ENCODE measurements around the gene CDK11A. TPM values are rescaled to one million over a fixed set of nuclear protein-coding genes. Genes with fewer than 3 reads are reported as not detected.
A peak's percentile ranks its signal among the peaks of the same experiment; 100 is the strongest.
"Not testable (repeated sequence)": the region's sequence is repeated elsewhere in the genome, so short reads cannot be mapped to it uniquely, and the experiment has no call there.

CDK11A gene
- total RNA-seq, 4 donors from 2014 or later, result 36.1 to 71.1 (median 54.6) TPM

DNA sequence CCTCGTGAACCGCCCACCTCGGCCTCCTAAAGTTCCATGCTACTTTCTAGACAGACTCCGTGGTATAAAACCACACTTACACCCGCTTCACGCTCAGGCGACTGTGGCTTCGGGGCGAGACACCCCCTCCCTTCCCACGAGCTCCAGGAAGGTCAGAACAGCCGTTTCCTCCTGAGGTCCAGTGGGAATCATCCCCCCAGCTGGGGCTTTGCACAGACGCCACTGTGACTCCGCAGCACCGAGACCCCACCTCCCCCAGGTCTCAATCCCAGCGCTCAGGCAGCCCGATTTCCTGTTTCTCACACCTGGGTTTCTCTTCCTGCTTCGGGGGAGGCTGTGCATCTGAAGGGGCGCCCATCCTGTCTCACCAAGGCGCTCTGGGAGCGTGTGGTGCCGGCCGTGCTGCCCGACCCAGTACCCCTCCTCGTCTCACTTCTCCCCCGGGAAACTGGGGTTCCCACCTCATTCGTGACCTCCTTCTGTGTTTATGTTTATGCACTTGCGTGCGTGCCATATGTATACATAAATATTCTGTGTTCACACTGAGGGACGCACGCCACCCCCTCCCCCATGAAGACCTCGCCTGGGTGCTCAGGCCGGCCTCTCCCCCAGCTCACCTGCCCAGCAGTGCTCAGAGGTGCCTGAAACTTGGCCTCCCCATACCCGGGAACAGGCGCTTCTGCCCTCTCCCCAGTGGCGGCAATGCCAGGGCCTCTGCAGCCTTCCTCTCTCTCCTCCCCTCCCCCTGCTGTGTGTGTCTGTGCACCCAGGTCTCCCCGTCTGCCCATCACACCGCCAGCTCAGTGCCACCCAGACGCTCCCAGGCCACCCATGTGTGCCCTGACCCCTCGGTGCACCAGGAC is 46.2 kb downstream of the CDK11A start:
- DNase-seq (ENCODE audit: low spot score in 2 of 2), result peak in 1 of 2 donors; percentile 11
- WGBS, 2 donors, result 76% methylated on average over 39 of the region's 39 CpGs
- H3K27ac ChIP-seq, result peak overlapping the region in 1 of 4 donors; percentile 62

DNA sequence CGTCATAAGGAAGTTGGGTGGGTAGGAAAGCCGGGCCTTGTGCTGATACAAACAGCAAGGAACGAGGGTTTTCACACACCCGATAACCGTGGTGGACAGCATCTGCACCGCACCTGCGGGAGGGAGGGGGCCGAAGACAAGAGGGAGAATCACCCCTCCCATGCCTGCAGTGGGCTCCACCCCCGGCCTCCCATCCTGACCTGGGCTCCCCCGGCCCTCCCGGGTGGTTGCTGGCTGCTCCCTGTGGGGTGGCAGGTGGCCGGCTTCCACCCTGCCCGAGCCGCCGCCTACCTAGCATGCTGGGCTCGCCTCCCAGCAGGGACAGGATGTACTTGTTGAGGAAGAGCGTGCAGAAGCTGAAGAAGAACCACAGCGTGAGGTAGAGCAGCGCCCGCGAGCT is 48.1 kb downstream of the CDK11A start:
- H3K27me3 ChIP-seq; DNase-seq (ENCODE audit: low spot score in 2 of 2); H3K4me3 ChIP-seq; H3K9me3 ChIP-seq; H3K27ac ChIP-seq: not testable (repeated sequence)
- Histone ChIP-seq H3K4me1 (peaks cover 0 to 19% (median 9%) of the 10 kb centered on the region in 4 donors), H3K36me3 (peaks cover 0 to 31% (median 0%) of the 10 kb centered on the region in 3 donors)
- WGBS, 2 donors, result 89% methylated on average over 8 of the region's 21 CpGs; no CpG with 5 or more reads in 1 of the 2 donors

More for the DNA sequence above, 46.2 kb downstream of the CDK11A start:
- TF ChIP-seq, protein P1, sequence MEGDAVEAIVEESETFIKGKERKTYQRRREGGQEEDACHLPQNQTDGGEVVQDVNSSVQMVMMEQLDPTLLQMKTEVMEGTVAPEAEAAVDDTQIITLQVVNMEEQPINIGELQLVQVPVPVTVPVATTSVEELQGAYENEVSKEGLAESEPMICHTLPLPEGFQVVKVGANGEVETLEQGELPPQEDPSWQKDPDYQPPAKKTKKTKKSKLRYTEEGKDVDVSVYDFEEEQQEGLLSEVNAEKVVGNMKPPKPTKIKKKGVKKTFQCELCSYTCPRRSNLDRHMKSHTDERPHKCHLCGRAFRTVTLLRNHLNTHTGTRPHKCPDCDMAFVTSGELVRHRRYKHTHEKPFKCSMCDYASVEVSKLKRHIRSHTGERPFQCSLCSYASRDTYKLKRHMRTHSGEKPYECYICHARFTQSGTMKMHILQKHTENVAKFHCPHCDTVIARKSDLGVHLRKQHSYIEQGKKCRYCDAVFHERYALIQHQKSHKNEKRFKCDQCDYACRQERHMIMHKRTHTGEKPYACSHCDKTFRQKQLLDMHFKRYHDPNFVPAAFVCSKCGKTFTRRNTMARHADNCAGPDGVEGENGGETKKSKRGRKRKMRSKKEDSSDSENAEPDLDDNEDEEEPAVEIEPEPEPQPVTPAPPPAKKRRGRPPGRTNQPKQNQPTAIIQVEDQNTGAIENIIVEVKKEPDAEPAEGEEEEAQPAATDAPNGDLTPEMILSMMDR (IDR thresholded peaks at IDR 0.05), result no peak
- no peak for TF ChIP-seq POLR2A (IDR thresholded peaks at IDR 0.05)
- no peak for TF ChIP-seq EP300 (IDR thresholded peaks at IDR 0.05)
- peak overlapping the region in 1 of 4 donors; percentile 12 for H3K4me3 ChIP-seq
- H3K36me3 ChIP-seq, result peaks cover 0 to 22% (median 0%) of the 10 kb centered on the region in 3 donors
- no peaks in the 10 kb centered on the region for H3K27me3 ChIP-seq
- H3K9me3 ChIP-seq, result no peaks in the 10 kb centered on the region
- peaks cover 0 to 30% (median 9%) of the 10 kb centered on the region in 4 donors for H3K4me1 ChIP-seq

DNA sequence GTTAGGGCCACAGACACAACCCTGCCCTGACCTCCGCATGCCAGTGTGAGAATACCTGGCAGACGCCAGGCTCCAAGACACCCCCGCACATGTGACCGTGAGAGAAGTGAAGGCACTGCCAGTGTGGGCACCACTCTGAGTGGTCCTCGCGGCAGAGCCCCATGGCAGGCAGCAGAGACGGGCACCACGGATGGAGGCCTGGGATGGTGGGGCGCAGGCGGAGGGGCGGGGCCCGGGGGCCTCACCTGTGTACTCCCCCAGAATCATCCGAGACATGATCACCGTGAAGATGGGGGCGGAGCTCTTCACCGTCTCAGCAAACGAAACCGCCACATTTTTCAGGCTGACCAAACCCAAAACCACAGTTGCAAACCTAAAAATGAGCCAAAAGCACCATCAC is 48.9 kb downstream of the CDK11A start:
- H3K4me3 ChIP-seq; H3K9me3 ChIP-seq; H3K27ac ChIP-seq; DNase-seq (ENCODE audit: low spot score in 2 of 2); H3K27me3 ChIP-seq: not testable (repeated sequence)
- H3K36me3 ChIP-seq, result peaks cover 0 to 40% (median 0%) of the 10 kb centered on the region in 3 donors
- whole genome bisulfite sequencing, 2 donors, result 94% methylated on average over 3 of the region's 18 CpGs; no CpG with 5 or more reads in 1 of the 2 donors
- H3K4me1 ChIP-seq, result peaks cover 0 to 19% (median 9%) of the 10 kb centered on the region in 4 donors

DNA sequence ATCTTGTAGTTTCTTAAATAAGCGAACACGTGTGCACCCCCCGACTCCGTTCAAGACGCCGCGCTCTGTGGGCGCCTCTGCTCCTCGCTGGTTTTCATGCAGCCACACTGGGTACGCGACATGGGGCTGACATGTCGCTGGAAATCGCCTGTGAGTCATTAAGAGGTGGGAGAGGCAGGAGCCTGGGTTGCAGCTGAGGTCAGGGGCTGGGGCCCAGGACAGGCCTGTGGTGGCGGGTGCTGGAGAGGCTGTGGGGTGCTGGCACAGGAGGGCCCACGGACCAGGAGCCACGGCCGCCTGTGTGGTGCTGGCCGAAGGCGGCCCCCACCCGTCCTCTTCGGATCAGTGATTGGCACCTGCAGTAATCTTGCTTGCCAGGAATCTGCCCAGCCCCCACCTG is 49.4 kb downstream of the CDK11A start:
- not testable (repeated sequence) for H3K4me3 ChIP-seq; H3K27me3 ChIP-seq; H3K27ac ChIP-seq; H3K9me3 ChIP-seq; DNase-seq (ENCODE audit: low spot score in 2 of 2)
- H3K36me3 ChIP-seq, result peaks cover 0 to 44% (median under 1%) of the 10 kb centered on the region in 3 donors
- 77 to 87% methylated on average over 11 to 14 of the region's 21 CpGs for WGBS, 2 donors
- H3K4me1 ChIP-seq, result peaks cover 0 to 19% (median 9%) of the 10 kb centered on the region in 4 donors

DNA sequence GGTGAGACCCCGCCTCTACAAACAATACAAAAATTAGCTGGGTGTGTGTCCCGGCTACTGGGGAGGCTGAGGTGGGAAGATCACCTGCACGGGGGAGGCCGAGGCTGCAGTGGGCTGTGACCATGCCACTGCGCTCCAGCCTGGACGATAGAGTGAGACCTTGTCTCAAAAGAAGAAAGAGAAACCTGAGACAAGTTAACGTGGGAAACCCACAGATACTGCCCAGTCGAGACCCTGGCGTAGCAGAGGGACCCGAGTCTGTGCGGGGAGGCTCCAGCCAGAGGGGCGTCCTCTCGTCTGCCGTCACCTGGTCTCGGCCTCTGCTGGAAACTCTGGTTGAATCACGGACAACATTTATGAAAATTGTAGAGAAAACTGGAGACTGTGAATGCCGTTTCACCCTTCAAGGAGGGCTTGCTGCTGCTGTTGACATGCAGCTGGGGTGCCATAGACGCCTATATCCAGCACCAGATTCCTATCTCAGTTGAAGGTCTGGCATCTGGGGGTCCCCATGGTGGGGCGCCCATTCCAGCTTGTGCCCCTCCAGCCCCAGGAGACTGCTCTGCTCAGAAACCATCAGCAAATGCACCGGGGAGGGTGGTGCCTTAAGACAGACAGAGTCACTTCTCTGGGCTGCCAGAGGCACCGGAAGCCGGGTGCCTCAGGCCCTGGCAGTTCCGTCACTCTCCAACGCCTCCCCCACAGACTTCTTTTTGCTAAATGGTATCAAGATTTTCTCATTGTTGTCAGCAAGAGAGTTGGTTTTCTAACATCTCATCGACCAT is 51.8 kb downstream of the CDK11A start:
- Histone ChIP-seq H3K27me3 (no peaks in the 10 kb centered on the region), H3K4me1 (no peaks in the 10 kb centered on the region), H3K36me3 (peaks cover 0 to 63% (median 3%) of the 10 kb centered on the region in 3 donors), H3K9me3 (no peaks in the 10 kb centered on the region), H3K27ac (no peak overlapping the region), H3K4me3 (no peak overlapping the region)
- 94 to 95% methylated on average over 25 of the region's 25 CpGs for WGBS, 2 donors
- peak in 1 of 2 donors; percentile 1 for DNase-seq (ENCODE audit: low spot score in 2 of 2)
- TF ChIP-seq POLR2A (IDR thresholded peaks at IDR 0.05) (no peak), EP300 (IDR thresholded peaks at IDR 0.05) (no peak)
- TF ChIP-seq, protein P1 (IDR thresholded peaks at IDR 0.05), result no peak

DNA sequence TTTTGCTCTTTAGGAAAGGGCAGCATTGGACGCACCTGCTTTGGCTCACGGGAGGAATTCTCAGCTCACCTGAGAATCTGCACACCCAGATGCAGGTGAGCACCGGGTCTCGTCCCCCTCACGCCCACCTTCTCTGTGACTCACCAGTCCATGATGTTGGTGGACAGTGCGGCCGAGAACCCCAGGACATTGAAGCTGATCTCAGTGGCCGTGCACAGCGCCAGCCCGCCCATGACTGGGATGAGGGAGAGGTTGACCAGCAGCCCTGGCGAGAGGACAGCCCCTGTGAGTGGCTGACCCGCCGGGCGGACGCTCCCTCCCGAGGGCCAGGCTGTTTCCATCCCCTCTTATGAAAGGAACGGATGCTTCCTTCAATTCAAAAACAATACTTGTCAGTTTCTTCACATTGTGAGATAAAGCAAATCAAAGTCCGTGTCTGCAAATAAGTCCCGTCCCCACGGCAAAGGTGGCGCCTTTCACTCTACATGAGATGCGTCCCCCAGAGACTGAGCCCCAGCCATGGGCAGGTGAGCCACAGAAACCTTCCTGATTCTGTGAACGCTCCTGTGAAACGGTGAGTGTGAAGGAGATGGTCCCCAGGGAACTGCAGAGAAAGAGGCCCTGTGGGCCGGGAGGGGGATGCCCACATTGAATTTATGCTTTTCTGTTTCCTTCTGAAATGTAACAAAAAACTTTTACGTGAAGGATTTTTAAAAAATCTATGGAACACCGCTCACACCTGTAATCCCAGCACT is 52.6 kb downstream of the CDK11A start:
- Histone ChIP-seq H3K27ac (no peak overlapping the region), H3K9me3 (no peaks in the 10 kb centered on the region), H3K27me3 (no peaks in the 10 kb centered on the region), H3K4me3 (no peak overlapping the region), H3K4me1 (no peaks in the 10 kb centered on the region), H3K36me3 (peaks cover 0 to 68% (median 3%) of the 10 kb centered on the region in 3 donors)
- WGBS, 2 donors, result 87 to 88% methylated on average over 27 of the region's 27 CpGs
- no peak for DNase-seq (ENCODE audit: low spot score in 2 of 2)
- TF ChIP-seq, protein P1 (IDR thresholded peaks at IDR 0.05), result no peak
- TF ChIP-seq POLR2A (IDR thresholded peaks at IDR 0.05) (no peak), EP300 (IDR thresholded peaks at IDR 0.05) (no peak)

All from tibial nerve (tissue), 4 donors.